Activated CD8-positive, alpha-beta memory T cell treated with anti-CD3 and anti-CD28 coated beads for 24 hours (primary cell): ENCODE measurements around the gene THSD1.
"Not testable (repeated sequence)": the region's sequence is repeated elsewhere in the genome, so short reads cannot be mapped to it uniquely, and the experiment has no call there.

Experiments used
- DNase-seq: peaks from one replicate; pipeline ENCODE4 v3.0.0-alpha.2; 2020

THSD1 gene

DNA sequence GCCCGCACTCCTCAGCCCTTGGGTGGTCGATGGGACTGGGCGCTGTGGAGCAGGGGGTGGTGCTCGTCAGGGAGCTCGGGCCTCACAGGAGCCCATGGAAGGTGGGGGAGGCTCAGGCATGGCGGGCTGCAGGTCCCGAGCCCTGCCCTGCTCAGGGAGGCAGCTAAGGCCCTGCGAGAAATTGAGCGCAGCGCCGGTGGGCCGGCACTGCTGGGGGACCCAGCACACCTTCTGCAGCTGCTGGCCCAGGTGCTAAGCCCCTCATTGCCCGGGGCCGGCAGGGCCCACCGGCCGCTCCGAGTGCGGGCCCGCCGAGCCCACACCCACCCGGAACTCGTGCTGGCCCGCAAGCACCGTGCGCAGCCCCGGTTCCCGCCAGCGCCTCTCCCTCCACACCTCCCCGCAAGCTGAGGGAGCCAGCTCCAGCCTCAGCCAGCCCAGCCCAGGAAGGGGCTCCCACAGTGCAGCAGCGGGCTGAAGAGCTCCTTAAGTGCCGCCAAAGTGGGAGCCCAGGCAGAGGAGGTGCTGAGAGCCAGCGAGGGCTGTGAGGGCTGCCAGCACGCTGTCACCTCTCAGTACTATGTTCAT is 2.2 kb upstream of the THSD1 start:
- DNase-seq, result not testable (repeated sequence)

DNA sequence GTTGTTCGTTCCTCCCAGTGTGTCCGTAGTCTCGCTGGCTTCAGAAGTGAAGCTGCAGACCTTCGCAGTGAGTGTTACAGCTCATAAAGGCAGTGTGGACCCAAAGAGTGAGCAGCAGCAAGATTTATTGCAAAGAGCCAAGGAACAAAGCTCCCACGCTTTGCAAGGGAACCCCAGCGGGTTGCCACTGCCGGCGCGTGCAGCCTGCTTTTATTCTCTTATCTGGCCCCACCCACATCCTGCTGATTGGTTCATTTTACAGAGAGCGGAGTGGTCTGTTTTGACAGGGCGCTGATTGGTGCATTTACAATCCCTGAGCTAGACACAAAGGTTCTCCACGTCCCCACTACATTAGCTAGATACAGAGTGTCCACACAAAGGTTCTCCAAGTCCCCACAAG is 1.5 kb upstream of the THSD1 start:
- DNase-seq, result not testable (repeated sequence)

DNA sequence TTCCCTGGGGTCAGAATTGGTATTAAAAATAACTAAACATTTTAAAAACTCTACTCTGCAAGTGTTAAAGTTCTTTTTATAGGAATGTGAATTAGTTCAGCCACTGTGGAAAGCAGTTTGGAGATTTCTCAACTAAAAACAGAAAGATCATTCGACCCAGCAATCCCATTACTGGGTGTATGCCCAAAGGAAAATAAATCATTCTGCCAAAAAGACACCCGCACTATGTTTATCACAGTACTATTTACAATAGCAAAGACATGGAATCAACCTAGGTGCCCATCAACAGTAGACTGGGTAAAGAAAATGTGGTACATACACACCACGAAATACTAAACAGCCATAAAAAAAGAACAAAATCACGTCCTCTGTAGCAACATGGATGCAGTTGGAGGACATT is 657 bp upstream of the THSD1 start:
- no peak for DNase-seq

DNA sequence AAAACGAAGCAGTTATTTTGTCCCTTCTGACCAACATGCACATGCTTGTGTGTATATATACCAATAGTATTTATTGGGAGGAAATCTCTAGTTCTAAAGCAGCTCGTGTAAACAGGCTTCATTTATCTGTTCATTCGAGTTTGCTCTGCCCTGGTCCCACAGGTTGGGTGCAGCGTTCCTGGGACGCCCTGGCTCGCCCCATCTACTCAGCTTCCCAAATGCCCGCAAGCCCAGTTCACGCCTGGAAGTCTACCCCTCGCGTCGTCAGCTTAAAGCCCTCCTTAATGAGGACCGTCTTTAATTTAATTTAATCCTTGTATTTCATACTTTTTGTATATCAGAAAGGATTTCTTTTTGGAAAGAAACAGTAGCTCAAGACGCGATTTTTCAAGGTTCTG is 604 bp downstream of the THSD1 start:
- no peak for DNase-seq

DNA sequence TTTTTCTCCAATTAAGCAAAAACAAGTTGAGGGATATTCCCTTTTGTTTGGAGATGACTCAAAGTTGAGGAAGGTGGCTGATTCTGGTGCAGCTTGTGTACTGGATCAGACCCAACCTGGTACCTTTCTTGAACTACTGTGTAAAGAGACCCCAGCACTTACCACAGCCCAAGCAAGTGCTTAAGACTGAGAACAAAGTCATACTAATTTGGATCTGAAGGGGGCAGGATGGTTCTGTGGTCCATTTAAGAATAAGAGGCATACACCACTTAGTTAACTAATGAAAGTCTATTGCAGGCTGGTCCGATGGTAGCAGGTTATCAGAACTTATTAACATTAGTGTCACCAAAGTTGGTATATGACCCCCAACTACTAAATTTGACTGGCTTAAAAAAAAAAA is 6.3 kb downstream of the THSD1 start:
- no peak for DNase-seq

DNA sequence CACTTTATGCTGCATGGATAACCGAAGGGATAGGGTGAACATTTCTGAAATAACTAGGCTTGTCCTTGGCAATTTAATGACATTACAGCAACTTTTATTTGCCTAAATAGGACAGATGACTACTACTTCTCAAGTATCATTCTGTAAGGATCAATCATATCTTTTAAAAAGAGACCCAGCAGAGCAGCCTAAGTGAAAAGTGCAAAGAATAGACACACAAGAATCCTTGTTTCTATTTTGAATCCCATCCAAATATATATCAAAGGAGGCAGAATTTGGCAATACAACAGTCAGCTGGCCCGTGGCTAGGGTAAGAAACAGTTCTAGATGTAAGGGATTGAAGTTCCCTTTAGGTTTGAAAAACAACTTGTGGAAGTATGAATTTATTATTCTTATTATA is 6.9 kb downstream of the THSD1 start:
- DNase-seq, result no peak

DNA sequence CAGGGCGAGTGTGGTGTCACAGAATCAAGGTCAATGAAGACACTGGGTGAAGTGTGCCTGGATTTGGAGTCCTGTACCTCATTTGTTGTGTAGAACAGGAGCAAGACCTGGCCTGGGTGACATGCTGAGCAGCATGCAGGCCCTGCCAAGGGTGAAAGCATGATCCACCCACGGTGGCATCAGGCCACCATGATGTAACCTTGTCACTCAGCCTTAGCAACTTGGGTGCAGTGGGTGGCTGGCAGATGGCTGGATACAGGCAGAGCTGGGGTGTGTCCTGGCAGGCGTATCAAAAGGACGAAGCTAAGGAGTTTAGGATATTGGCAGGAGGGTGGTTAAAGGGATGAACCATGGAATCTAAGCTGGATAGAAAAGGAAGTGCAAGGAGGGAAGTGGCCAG is 10.3 kb downstream of the THSD1 start:
- DNase-seq, result no peak

DNA sequence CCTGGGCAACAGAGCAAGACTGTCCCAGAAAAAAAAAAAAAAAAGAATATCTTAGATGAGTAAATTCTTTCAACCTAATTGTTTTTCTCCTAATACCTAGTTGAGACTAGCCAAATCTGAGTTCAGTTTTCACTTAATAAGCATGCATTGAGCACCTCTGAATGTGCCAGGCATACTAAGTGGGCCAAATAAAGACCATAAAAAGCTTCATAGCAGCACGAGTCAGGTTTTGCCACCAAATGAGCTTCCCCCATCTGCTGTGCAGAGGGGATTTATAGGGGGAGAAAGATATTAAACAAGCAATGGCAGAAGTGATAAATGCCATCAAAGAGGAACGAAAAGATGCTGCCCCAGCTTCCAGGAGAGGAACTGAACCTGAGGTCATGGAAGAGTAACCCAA is 11.4 kb downstream of the THSD1 start:
- no peak for DNase-seq

DNA sequence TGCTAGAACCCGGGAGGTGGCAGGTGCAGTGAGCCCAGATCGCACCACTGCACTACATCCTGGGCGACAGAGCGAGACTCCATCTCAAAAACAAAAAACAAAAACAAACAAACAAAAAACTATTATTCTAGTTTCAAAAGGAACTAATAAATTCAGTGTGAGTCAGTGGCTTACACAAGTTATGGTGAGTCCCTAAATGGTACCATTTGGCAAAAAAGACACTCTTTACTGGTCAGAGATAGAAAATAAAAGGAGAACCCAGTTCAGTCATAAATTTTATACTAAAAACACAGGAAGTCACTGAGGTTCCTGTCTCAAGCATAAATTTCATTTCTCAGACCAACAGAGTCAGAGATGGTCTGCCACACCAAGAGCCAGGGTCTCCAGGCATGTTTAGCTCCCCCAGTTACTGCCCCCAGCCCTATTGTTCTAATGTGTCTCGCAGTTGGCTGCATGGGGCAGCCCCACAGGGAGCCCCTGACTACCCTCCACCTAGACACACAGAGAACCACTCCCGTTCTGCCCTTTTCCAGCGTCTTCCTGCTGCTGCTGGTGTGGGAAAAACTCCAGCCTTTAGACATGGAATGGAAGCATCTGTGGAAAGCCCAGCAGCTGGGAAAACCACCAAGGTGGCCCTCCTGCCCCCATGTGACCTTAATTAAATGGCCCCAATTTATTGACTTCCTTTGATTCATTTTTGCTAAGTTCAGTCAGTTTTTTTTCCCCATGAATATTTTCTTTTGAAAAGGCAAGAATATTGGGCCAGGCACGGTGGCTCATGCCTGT is 12.2 kb downstream of the THSD1 start:
- no peak for DNase-seq

DNA sequence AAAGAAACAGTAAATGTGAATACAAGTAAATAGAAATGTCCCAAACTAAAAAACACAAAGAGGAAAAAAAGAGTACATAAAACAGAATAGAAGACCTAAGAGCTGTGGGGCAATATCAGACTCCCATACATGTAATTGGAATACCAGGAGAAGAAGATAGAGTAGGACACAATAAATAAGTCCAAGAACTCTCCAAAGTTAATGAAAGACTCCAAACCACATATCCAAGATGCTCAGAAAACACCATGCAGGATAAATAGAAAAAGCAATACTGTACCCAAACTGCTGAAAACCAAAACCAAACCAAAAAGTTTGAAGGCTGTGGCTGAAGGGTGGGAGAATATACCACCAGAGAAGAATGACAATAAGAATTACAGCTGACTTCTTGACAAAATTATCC is 18.3 kb downstream of the THSD1 start:
- no peak for DNase-seq

DNA sequence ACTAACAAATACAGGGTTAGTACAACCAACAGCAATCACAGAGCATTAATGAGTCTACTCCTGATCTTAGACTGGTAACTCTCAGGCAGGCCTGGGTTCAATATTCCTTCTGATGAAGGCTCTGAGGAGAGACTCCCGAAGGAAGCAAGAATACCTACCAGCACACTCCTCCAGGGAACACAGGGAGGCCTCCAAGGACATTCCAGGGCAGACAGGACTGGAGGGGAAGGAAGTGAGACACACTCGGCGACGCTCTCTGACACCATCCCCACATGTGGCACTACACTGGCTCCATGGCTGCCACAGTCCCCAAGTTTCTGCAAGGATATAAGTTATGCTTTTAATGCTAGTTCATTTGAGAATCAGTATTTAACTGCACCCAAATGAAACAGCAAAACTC is 20.1 kb downstream of the THSD1 start:
- no peak for DNase-seq

DNA sequence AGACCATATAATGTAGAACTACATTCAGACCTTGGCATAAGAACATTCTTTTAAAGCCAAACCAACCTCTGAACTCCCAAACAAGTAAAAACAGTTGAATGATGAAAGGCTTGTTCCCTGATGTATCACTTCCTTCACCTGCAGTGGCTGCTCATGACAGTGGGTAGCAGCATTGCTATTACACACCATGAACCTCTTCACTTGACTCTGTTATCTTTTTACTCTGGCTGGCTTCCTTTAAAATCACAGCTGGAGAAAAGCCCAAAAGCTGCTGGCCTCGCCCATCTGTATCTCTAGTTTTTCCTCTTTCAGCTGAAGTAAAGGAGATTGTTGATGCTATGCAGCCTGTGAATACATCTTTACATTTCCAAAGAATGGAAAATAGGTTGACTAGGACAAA is 22.6 kb downstream of the THSD1 start:
- DNase-seq, result no peak

DNA sequence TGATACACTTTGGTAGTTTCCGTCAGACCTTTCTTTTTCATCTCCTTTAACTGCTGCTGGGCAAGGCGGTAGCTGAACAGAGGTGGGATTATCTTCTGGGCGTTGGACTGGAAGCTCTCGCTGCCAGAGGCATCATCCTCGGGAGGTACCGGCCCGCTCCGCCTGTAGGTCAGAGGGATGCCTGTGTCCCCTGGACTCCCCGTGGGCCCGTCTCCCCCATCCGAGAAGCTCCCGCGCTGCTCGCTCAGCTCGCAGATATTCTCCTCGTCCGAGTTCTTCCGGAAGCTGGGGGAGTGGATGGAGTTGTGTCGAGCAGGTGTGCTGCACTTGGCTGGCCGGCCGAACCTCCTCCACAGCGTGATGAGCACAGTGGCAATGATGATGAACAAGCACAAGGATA is 27.7 kb downstream of the THSD1 start:
- DNase-seq, result no peak

DNA sequence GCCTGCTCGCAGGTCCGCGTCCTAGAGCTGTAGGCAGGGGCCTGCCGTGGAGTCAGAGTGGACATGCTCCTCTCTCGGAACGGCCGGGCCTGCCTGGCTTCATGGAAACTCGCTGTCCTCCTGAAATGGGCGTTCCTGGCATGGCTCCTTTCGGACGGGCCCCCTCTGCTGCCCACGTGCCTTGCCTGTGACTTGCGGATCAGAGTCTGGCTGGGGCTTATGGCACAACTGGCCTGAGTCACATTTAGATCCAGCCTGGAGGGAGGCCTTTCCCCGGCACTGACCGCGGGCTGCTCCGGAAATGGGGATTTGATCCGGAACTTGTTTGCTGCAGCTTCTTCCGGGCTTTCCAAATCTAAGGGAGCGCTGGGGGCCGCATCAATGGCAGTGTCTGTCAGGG is 28.1 kb downstream of the THSD1 start:
- no peak for DNase-seq

DNA sequence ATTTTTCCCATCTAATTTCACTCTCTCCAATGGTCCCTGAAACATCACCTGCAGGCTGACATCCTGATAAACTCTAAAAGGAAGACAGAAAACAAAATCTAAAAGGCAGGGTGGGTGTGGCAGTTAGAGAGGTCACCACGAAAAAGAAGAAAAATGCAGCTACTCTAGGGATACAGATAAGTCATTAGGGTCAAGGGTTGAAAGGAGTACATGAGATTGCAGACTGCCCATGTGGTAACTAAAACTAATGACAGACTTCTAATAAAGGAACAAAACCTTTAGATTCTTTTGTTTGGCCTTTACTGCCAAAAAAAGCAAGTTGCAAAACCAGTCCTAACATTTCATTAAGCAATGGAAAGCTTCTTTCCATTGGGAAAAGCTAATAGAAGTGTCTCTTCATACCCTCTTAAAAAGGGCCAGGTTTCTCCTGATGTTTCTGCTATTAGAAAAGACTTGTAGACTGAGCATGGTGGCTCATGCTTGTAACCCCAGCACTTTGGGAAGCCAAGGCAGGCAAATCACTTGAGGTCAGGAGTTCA is 31.0 kb downstream of the THSD1 start:
- no peak for DNase-seq

DNA sequence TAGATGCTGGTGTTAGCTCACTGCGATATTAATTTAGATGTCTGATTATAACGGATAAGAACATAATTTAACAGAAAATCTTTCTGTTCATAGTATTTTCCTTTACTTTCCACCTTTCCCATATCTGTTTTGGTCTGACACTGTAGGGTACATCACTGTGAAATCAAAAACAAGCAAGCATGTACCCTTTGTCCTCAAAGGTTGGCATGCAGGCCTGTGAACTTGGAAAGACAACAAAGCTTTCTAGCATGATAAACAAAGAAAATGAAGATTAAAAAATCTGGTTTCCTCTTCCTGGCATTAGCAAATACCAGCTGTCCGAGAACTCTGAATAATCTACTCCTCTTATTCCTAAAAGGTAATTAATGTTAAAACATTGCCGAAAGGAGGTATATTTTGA is 31.6 kb downstream of the THSD1 start:
- no peak for DNase-seq

DNA sequence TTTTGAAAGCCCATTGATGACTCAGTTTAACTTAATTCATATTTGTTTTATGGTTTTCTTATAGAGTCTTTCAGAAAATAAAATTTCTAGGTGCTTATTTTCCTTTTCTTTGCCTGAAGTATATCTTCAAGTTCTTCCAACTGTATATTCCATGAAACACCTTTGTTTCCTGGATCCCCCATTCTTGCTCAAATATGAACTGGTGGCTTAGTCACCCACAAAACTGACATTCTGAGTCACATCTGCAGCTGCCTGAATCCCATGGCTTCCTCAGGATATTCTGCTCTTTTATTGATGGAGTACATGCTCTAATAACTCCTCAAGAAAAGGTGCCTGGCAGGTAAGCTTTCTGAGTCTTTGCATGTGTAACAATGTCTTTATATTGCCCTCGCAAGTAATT is 32.7 kb downstream of the THSD1 start:
- DNase-seq, result not testable (repeated sequence)

DNA sequence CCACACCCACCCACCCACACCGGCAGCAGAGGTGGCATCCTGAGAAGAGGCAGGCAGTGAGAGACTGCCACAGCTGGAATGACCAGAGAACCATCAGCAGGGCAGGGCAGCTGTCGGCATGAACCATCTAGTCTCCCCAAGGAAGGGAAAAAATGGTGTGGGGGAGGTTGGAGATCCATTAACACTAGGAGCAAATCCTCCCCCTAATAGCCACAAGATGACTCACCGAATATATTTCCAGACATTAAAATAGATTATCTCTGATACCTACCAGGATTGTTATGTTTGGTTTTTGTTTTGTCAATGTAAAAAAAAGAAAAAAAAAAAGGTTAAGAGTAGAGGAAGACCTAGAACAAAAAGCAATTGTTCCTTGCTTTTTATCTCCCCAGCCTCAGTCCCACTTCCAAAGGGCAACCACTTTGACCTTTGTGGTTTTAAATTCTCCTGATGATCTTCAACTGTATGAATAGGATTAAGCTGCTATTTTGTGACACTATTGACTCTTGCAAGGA is 34.2 kb downstream of the THSD1 start:
- DNase-seq, result no peak

DNA sequence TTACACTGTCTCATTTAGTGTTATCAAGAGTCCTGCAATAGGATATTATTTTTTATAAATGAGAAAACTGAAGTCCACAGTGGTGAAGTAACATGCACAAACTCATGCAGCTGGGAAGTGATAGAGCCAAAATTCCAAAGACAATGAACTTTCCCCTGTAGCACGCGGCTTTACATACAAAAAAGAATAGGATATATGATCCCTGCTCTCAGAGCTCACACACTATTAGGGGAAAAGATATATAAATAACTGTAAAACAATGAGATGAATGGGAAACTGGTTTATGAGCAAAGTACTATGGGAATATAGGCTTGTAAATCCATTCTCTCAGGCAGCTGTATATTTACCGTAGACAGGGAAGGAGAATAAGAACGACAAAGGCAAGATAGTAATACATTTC is 39.7 kb downstream of the THSD1 start:
- DNase-seq, result no peak

DNA sequence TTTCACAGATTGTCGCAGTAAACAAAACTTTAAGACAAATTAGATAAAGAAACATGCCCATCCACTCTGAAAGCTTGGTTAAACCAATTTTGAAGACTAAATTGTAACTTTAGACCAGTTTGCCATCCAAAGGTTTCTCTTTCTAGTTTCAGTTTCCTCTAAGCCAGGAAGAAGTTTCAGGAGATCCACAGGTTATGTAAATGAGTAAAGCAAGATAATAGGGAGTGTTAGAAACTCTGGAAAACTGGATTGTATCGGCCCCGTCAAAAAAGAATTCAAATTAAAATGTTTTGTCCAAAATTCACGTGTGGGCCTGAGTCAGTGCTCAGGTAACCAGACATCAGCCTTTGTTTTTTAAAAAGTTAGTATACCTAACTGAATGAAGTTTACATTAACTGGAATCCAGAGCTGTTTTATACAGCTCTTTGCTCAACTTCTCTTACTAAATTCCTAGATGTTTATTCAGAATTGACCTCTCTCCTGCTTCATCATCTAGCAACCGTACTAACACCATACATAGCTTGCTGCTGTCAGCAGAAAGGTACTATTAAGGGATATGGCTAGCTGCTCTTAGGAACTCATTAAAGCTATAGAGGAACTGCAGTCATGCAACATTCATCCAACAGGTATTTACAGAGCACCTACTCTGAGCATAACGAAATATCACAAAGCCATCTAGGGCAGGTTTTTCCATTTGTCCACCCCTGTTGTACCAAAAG is 43.6 kb downstream of the THSD1 start:
- DNase-seq, result not testable (repeated sequence)

DNA sequence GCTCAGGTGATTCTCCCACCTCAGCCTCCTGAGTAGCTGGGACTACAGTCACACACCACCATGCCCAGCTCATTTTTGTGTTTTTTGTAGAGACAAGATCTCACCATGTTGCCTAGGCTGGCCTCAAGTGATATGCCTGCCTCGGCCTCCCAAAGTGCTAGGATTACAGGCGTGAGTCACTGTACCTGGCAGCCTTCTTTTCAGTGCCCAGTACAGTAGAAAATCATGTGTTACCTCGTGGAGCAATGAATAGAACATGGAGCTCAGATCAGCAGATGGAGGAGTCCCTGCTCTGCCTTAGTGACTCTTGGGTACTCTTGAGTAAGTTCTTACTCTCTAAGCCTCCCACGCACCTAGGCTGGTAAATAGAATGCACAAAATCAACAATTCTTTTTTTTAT is 44.7 kb downstream of the THSD1 start:
- DNase-seq, result no peak

DNA sequence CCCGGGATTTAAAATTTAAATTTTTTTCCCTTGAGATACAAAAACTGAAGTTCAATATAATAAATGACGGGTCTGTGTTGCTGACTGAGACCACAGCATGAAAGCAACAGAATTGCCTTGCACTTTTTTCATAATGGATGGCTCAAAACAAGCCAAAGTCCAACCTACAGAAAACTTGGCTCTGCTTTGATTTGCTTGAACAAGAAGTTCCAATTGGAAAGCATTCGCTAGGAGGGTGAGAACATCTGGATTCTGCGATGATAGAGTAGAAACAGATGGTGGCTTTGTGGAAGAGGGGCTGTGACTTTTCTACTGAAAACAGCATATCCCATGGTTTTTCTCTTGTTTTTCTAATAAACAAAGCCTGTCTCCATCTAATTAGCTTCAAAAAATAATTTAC is 46.4 kb downstream of the THSD1 start:
- no peak for DNase-seq

DNA sequence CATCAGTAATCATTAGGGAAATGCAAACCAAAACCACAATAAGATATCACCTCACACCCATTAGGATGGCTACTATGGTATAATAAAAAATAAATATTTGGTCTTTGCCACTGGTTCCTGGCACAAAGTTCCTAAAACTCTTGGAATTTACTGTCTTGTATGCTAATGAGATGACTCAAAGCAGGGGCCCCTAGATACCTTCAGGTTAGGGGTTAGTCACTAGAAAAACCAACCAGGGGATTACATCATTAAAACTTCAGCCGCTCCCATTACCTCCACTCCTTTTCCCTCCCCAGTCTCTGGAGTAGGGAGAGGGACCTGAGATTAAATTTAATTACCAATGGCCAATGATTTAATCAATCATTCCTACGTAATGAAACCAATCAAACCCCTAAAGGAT is 49.6 kb downstream of the THSD1 start:
- DNase-seq, result no peak

DNA sequence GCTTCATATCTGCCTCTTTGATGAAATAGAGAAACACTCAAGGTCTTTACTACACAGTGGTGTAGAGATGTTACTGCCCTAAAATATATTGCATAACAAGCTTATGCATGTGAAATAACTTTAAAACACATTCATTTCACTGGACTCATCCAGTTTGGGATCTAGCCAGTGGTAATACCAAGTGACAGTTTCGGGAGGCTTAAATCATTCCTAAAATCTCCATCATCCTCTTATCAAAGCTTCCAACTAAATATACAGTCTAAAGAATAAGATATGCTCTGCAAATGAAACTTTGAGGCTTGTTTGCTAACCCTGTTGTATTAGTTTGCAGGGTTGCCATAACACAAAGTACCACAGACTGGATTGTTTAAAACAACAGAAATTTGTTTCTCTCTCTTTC is 52.8 kb downstream of the THSD1 start:
- no peak for DNase-seq
